Esophagus (tissue), 2 donors: ENCODE results near the gene TUBD1. TPM values are rescaled to one million over a fixed set of nuclear protein-coding genes. Genes with fewer than 3 reads are reported as not detected.
"Not testable (repeated sequence)": the region's sequence is repeated elsewhere in the genome, so short reads cannot be mapped to it uniquely, and the experiment has no call there.

Experiments
- H3K27ac ChIP-seq, 2 donors: one replicate each; pipeline ENCODE4 v1.5.1; 2013; ENCODE audit warnings: low read depth in 2 of 2, mild to moderate bottlenecking in 2 of 2, inconsistent platforms in 1 of 2, low read length in 1 of 2, moderate library complexity in 1 of 2
- H3K27me3 ChIP-seq, 2 donors: one replicate each; pipeline ENCODE4 v1.6.1; 2013; ENCODE audit warnings: low read length in 2 of 2, control low read depth in 1 of 2, mild to moderate bottlenecking in 1 of 2; ENCODE audit not compliant: insufficient read depth in 2 of 2, control insufficient read depth in 1 of 2
- H3K36me3 ChIP-seq, 2 donors: one replicate each; pipeline ENCODE4 v1.6.1; 2013; ENCODE audit warnings: low read length in 1 of 2; ENCODE audit not compliant: control insufficient read depth in 2 of 2, insufficient read depth in 2 of 2
- H3K4me1 ChIP-seq, 2 donors: one replicate each; pipeline ENCODE4 v1.6.1; 2013; ENCODE audit warnings: low read length in 1 of 2; ENCODE audit not compliant: control insufficient read depth in 2 of 2, insufficient read depth in 2 of 2
- H3K4me3 ChIP-seq, 2 donors: one replicate each; pipeline ENCODE4 v1.5.1; 2013; ENCODE audit warnings: low read length in 2 of 2, mild to moderate bottlenecking in 2 of 2, low read depth in 1 of 2, moderate library complexity in 1 of 2
- H3K9me3 ChIP-seq, 2 donors: one replicate each; pipeline ENCODE4 v1.6.1; 2013; ENCODE audit warnings: mild to moderate bottlenecking in 2 of 2, low read depth in 1 of 2, low read length in 1 of 2, moderate library complexity in 1 of 2; ENCODE audit not compliant: control insufficient read depth in 2 of 2, insufficient read depth in 1 of 2
- WGBS, 2 donors: extraction: QIAGEN DNeasy Blood & Tissue Kit; methylation state at CpG; one replicate each; pipeline ENCODE4 v1.1.7; 2013; 5-methylcytosine and 5-hydroxymethylcytosine counted together
- polyA plus RNA-seq, 2 donors: library from polyadenylated mRNA; stranded (reverse); fragments of 200-250 nt; gene quantifications; one replicate each; pipeline ENCODE4 v1.2.3, GENCODE V29; 2013
- donor health status: healthy with polysubstance abuse.
- donor health status: Bipolar disorder and iron deficiency.

Gene TUBD1
- polyA plus RNA-seq, 2 donors, result 7.1 to 8.4 TPM

GRCh38 chr17:59848778-59849177 is 44.0 kb downstream of the TUBD1 start:
- Histone ChIP-seq H3K9me3 (no peaks in the 10 kb centered on the region), H3K27ac (peak overlapping the region; percentile 69 to 89), H3K36me3 (no peaks in the 10 kb centered on the region), H3K27me3 (no peaks in the 10 kb centered on the region), H3K4me1 (peaks cover 0 to 3% of the 10 kb centered on the region in 2 donors), H3K4me3 (no peak overlapping the region)
- 48 to 49% methylated on average over 7 of the region's 7 CpGs for WGBS, 2 donors

GRCh38 chr17:59848385-59848668 is 44.4 kb downstream of the TUBD1 start:
- Histone ChIP-seq H3K36me3 (no peaks in the 10 kb centered on the region), H3K4me3 (no peak overlapping the region), H3K9me3 (no peaks in the 10 kb centered on the region), H3K27me3 (no peaks in the 10 kb centered on the region), H3K4me1 (peaks cover 0 to 3% of the 10 kb centered on the region in 2 donors), H3K27ac (peak overlapping the region; percentile 69 to 89)
- WGBS, 2 donors, result 89 to 95% methylated on average over 6 of the region's 6 CpGs

- H3K36me3 ChIP-seq, result no peaks in the 10 kb centered on the region
- H3K27ac ChIP-seq, result peak overlapping the region; percentile 94 to 97
- H3K4me1 ChIP-seq, result peaks cover 0 to 3% of the 10 kb centered on the region in 2 donors
- WGBS, 2 donors, result 19 to 28% methylated on average over 7 of the region's 7 CpGs
- no peaks in the 10 kb centered on the region for H3K9me3 ChIP-seq
- H3K4me3 ChIP-seq, result no peak overlapping the region
- H3K27me3 ChIP-seq, result no peaks in the 10 kb centered on the region
These were observed 46.2 kb downstream of the TUBD1 start for GRCh38 chr17:59846394-59847165.

GRCh38 chr17:59845595-59846393 is 46.9 kb downstream of the TUBD1 start:
- peak overlapping the region in 1 of 2 donors; percentile 2 for H3K4me3 ChIP-seq
- no peaks in the 10 kb centered on the region for H3K27me3 ChIP-seq
- H3K36me3 ChIP-seq, result no peaks in the 10 kb centered on the region
- WGBS, 2 donors, result 21 to 22% methylated on average over 3 of the region's 3 CpGs
- H3K9me3 ChIP-seq, result no peaks in the 10 kb centered on the region
- H3K27ac ChIP-seq, result peak overlapping the region; percentile 94 to 97
- H3K4me1 ChIP-seq, result peaks cover 0 to 3% of the 10 kb centered on the region in 2 donors

DNA sequence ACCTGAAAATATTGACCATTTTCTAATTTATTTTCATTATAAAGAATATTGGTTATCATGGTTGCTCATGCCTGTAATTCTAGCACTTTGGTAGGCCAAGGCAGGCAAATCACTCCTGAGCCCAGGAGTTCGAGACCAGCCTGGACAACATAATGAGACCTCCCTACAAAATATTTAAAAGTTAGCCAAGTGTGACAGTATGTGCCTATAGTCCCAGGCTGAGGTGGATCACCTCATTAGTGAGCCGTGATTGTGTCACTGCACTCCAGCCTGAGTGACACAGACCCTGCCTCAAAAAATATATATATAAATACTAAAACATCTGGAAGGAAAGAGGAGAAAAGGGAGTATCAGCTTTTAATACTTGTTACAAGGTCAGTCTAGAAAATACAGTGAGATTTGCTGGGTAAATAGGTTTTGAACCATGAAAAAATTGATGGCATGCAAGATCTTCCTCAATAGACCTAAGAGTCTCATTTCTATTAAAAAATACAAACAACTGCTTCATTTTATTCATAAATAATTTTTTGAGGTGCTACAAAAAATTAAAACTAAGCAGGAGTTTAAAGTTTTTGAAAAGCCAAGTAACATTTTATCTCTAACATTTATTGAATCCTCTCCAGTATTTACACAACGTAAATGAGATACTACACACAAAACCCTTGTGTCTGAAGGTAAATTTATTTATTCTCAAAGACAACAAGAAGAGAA is 47.7 kb downstream of the TUBD1 start:
- H3K27ac ChIP-seq, result peak overlapping the region; percentile 57 to 94
- no peaks in the 10 kb centered on the region for H3K9me3 ChIP-seq
- no peaks in the 10 kb centered on the region for H3K36me3 ChIP-seq
- WGBS, 2 donors, result 48 to 58% methylated on average over 3 of the region's 3 CpGs
- H3K4me1 ChIP-seq, result peaks cover 0 to 3% of the 10 kb centered on the region in 2 donors
- no peaks in the 10 kb centered on the region for H3K27me3 ChIP-seq
- H3K4me3 ChIP-seq, result no peak overlapping the region

GRCh38 chr17:59842901-59843652 is 49.7 kb downstream of the TUBD1 start:
- 56 to 67% methylated on average over 13 of the region's 13 CpGs for WGBS, 2 donors
- Histone ChIP-seq H3K36me3 (no peaks in the 10 kb centered on the region), H3K9me3 (no peaks in the 10 kb centered on the region), H3K4me3 (no peak overlapping the region), H3K27ac (peak overlapping the region; percentile 84 to 85), H3K27me3 (no peaks in the 10 kb centered on the region), H3K4me1 (peaks cover 0 to 3% of the 10 kb centered on the region in 2 donors)

DNA sequence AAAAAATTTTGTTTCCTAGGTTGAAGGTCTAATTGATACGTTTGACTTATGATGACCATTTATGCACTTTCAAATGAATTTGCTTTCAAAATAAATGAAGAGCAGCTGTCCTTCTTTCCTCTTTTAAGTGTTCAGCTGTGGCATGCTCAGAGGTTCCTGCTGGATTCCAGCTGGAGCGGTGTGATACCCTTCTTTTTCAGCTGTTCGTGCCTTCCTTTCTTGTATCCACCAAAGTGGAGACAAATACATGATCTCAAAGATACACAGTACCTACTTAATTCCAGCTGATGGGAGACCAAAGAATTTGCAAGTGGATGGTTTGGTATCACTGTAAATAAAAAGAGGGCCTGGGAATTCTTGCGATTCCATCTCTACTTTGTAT is 50.9 kb downstream of the TUBD1 start:
- WGBS, 2 donors, result 53 to 56% methylated on average over 4 of the region's 4 CpGs

DNA sequence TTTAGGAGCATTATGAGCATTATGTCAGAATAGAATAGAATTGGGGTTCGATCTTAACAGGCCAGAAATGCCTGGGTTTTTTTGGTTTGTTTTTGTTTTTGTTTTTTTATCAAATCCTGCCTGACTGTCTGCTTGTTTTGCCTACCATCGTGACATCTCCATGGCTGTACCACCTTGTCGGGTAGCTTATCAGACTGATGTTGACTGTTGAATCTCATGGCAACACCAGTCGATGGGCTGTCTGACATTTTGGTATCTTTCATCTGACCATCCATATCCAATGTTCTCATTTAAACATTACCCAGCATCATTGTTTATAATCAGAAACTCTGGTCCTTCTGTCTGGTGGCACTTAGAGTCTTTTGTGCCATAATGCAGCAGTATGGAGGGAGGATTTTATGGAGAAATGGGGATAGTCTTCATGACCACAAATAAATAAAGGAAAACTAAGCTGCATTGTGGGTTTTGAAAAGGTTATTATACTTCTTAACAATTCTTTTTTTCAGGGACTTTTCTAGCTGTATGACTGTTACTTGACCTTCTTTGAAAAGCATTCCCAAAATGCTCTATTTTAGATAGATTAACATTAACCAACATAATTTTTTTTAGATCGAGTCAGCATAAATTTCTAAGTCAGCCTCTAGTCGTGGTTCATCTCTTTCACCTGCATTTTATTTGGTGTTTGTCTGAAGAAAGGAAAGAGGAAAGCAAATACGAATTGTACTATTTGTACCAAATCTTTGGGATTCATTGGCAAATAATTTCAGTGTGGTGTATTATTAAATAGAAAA is 51.5 kb downstream of the TUBD1 start:
- not testable (repeated sequence) for H3K36me3 ChIP-seq, H3K4me1 ChIP-seq, H3K27me3 ChIP-seq, H3K9me3 ChIP-seq
- H3K4me3 ChIP-seq, result peak overlapping the region; percentile 41 to 77
- 20 to 24% methylated on average over 7 of the region's 7 CpGs for WGBS, 2 donors
- peak overlapping the region; percentile 69 to 87 for H3K27ac ChIP-seq

More for the DNA sequence above, 50.9 kb downstream of the TUBD1 start:
- peak overlapping the region in 1 of 2 donors; percentile 71 for H3K27ac ChIP-seq
- H3K36me3 ChIP-seq, H3K4me1 ChIP-seq, H3K27me3 ChIP-seq, H3K9me3 ChIP-seq: not testable (repeated sequence)
- H3K4me3 ChIP-seq, result peak overlapping the region; percentile 0 to 77
